Fibroblast of the aortic adventitia (primary cell): Measurements from ENCODE around the gene WDR91. TPM values are rescaled to one million over a fixed set of nuclear protein-coding genes. Genes with fewer than 3 reads are reported as not detected.

Experiments
- DNase-seq: peaks from one replicate; pipeline ENCODE4 v3.0.0-alpha.2; 2010; ENCODE audit warnings: low read depth
- H3K4me3 ChIP-seq: 2 replicates; pipeline ENCODE4 v1.5.1; 2011; ENCODE audit warnings: low read depth, mild to moderate bottlenecking, control low read depth, low read length, moderate library complexity
- total RNA-seq: library from RNA; depleted of rRNA; stranded (reverse); fragments of >200 nt; gene quantifications from 2 replicates; pipeline ENCODE4 v1.2.3, GENCODE V29; 2012; ENCODE audit warnings: low replicate concordance
- TF ChIP-seq, protein P1 (sequence below): IDR thresholded peaks from 2 replicates; pipeline ENCODE4 v1.5.1; 2011; ENCODE audit warnings: mild to moderate bottlenecking, low read length, control low read depth, inconsistent platforms; ENCODE audit not compliant: insufficient read depth

WDR91 gene
- total RNA-seq, 1 donor, result 6.5 TPM

DNA sequence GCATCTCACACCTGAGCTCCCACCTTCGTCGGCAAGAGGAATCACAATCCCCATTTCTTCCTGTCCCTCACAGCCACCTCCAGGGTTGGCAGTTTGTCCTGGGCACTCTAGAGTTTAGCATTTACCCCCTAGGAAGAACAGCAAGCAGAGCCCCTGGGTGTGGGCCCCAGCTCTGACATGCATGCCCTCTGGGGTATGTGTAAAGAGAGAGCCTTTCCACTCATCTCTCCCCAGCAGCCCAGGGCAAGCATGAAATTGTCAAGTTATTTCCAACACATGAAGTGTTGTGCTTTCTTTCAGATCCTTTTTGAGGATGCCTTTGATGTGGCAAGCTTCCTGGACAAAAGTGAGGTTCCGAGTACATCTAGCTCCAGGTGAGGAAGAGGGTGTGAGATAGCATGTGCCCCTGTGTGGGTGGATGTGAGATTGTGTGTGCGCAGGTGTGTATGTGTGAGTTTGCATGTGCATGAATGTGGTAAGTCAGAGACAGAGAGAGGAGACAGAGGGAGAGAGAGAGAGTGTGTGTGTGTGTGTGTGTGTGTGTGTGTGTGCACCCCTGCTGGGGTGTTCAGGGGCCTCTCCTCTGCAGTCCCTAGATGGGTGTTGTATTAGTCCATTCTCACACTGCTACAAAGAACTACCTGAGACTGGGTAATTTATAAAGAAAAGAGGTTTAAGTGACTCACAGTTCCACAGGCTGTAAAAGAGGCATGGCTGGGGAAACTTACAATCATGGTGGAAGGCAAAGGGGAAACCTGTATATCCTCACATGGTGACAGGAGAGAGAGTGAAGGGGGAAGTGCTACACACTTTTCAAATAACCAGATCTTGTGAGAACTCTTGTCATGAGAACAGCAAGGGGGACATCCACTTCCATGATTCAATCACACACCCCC, 40.4 kb upstream of the WDR91 start:
- H3K4me3 ChIP-seq, result no peak overlapping the region
- DNase-seq, result no peak
- TF ChIP-seq, protein P1, sequence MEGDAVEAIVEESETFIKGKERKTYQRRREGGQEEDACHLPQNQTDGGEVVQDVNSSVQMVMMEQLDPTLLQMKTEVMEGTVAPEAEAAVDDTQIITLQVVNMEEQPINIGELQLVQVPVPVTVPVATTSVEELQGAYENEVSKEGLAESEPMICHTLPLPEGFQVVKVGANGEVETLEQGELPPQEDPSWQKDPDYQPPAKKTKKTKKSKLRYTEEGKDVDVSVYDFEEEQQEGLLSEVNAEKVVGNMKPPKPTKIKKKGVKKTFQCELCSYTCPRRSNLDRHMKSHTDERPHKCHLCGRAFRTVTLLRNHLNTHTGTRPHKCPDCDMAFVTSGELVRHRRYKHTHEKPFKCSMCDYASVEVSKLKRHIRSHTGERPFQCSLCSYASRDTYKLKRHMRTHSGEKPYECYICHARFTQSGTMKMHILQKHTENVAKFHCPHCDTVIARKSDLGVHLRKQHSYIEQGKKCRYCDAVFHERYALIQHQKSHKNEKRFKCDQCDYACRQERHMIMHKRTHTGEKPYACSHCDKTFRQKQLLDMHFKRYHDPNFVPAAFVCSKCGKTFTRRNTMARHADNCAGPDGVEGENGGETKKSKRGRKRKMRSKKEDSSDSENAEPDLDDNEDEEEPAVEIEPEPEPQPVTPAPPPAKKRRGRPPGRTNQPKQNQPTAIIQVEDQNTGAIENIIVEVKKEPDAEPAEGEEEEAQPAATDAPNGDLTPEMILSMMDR, result no peak

DNA sequence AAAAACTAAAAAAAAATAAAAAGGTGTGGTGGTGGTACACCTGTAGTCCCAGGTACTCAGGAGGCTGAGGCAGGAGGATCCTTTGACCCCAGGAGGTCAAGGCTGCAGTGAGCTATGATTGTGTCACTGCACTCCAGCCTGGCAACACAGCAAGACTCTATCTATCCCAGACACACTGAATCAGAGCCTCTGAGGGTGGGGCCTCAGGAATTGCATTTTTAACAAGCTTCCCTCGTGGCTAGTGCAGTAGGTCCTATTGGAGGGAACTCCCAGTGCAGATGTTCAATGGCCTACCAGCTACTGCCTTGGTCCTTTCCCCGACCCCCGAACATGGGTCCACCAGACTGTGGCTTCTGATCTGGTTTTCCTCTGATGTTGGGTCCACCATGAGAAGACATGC, 37.2 kb upstream of the WDR91 start:
- DNase-seq, result no peak
- TF ChIP-seq, protein P1, result no peak
- no peak overlapping the region for H3K4me3 ChIP-seq

DNA sequence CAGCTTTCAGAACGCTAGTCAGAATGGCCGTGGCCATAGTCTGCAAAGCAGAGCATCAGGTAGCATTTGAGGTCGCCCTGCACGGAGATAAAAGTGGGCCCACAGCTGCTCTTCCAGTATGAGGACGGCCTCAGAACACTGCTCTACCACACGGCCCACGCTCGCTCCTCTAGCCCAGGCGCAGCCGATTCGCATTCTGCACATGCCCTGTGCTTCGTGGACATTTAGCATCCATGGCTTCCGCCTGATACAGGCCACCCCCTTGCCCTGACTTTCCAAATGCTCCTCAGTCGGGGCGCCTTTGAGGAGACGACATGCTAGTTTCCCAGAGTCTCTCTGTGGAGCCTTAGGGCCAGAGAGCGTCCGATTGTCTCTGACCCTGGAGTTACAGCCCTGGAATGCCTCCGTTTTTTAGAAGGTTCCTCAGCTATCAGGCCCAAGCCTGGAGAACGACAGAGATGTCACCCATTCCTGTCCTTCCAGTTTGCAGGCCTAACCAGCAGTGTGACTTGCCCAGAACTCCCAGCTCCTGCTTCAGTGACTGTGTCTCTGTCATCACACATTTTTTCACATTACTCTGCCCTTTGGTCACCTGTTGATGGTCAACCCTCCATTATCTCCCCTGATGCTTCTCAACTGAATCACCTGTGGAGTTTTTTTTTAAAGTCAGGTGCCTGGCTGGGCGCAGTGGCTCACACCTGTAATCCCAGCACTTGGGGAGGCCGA, 36.6 kb upstream of the WDR91 start:
- TF ChIP-seq, protein P1, result no peak
- H3K4me3 ChIP-seq, result no peak overlapping the region
- DNase-seq, result no peak

DNA sequence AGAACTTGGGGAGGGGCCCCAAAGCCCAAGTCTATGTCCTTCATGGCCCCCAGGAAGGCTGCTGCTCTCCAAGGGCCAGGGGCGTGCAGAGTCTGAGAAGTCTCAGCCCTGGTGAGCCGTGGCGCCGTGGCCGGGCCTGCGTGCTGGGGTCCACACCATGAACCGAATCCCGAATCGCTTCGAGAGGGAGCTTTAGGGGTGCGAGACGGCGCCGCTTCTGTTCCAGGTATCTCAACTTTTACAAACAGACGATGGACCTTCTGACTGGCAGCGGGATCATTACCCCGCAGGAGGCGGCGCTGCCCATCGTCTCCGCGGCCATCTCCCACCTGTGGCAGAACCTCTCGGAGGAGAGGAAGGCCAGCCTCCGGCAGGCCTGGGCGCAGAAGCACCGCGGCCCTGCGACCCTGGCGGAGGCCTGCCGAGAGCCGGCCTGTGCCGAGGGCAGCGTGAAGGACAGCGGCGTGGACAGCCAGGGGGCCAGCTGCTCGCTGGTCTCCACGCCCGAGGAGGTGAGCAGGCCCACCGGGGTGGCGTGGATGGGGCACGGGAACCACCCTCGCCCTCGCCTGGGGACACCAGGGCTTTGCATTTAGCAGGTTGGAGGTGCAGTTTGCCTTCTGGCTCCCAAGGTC, 35.0 kb upstream of the WDR91 start:
- no peak for DNase-seq
- no peak overlapping the region for H3K4me3 ChIP-seq
- TF ChIP-seq, protein P1, result no peak

DNA sequence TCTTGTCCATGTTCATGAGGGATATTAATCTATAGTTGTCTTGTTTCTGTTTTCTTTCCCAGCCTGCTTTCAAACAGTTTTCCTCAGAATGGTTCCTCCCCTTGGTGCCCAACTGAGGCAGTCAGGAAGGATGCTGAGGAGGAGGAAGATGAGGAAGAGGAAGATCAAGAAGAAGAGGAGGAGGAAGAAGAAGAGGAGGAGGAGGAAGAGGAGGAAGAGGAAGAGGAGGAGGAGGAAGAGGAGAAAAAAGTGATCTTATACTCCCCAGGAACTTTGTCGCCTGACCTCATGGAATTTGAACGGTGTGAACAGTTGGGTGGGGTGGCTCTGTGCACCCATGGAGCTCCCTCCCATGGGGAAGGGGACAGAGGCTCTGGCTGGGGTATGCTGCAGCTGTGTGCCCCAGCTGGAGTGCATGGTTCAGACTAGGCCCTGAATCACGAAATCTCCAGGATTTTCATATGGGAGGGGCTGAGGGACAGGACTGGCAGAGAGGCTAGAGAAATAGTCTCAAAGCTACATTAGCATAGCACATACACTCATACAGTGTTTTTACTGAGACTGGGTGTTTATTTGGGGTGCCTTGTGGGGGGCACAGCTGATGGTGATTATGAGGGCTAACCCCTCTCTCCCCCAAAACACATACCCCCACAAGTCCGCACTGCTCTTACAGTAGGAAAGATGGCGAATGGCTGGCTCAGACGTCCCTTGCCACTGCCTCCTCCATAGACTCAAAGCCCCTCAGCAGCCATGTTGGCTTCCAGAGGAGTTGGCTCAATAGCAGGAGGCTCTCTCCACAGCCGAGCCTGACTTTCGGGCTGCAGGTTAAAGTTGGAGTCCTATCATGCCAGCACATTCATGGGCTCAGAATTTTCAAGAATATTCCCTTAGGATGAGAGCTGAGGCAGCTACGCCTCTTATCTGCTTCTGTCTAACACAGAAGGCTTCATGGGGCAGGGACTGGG, 34.2 kb upstream of the WDR91 start:
- no peak for DNase-seq
- TF ChIP-seq, protein P1, result no peak

More for the DNA sequence above, 34.2 kb upstream of the WDR91 start:
- no peak overlapping the region for H3K4me3 ChIP-seq
